Activated naive CD8-positive, alpha-beta T cell (primary cell): ENCODE results near the gene LIG3.
"Not testable (repeated sequence)": the region's sequence is repeated elsewhere in the genome, so short reads cannot be mapped to it uniquely, and the experiment has no call there.

Experiments used
- H3K27ac Mint-ChIP-seq: one replicate; pipeline ENCODE4 v1.8.0; 2021; ENCODE audit warnings: mixed read lengths
- H3K27me3 Mint-ChIP-seq: one replicate; pipeline ENCODE4 v1.8.0; 2021; ENCODE audit warnings: mixed read lengths
- H3K36me3 Mint-ChIP-seq: one replicate; pipeline ENCODE4 v1.8.0; 2021; ENCODE audit warnings: mixed read lengths
- H3K4me1 Mint-ChIP-seq: one replicate; pipeline ENCODE4 v1.8.0; 2021; ENCODE audit warnings: low read depth, mixed read lengths
- H3K4me3 Mint-ChIP-seq: one replicate; pipeline ENCODE4 v1.8.0; 2021; ENCODE audit warnings: mild to moderate bottlenecking, mixed read lengths
- H3K9me3 Mint-ChIP-seq: one replicate; pipeline ENCODE4 v1.8.0; 2021; ENCODE audit warnings: low read depth, mixed read lengths

LIG3 gene

GRCh38 chr17:34980353-34980680, at the start of gene LIG3:
Gene LIG3, plus strand, starts transcription at chr17:34980512. Its CDS starts 2,494 bp downstream, at chr17:34983006.
- Mint-ChIP-seq H3K9me3 (no peaks in the 10 kb centered on the region), H3K27ac (peak within 1 kb of the TSS; percentile 100), H3K4me3 (peak within 1 kb of the TSS; percentile 98), H3K4me1 (peaks cover 50% of the 10 kb centered on the region), H3K27me3 (no peaks in the 10 kb centered on the region), H3K36me3 (peaks cover 10% of the 10 kb centered on the region)

DNA sequence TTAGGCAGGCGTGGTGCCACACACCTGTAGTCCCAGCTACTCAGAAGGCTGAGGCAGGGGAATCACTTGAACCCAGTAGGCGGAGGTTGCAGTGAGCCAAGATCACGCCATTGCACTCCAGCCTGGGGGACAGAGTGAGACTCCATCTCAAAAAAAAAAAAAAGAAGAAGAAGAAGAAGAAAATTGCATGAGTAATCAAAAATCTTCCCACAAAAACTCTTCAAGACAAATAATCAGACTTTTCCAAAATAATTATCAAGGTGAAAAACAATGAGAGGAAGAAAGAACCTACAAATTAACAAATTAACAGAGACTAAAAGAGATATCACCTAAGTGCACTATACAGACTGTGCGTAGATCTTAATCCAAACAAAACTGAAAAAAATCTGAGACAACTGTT, 29.5 kb upstream of the LIG3 start:
- H3K4me3 Mint-ChIP-seq, H3K9me3 Mint-ChIP-seq, H3K36me3 Mint-ChIP-seq, H3K27ac Mint-ChIP-seq, H3K27me3 Mint-ChIP-seq, H3K4me1 Mint-ChIP-seq: not testable (repeated sequence)

DNA sequence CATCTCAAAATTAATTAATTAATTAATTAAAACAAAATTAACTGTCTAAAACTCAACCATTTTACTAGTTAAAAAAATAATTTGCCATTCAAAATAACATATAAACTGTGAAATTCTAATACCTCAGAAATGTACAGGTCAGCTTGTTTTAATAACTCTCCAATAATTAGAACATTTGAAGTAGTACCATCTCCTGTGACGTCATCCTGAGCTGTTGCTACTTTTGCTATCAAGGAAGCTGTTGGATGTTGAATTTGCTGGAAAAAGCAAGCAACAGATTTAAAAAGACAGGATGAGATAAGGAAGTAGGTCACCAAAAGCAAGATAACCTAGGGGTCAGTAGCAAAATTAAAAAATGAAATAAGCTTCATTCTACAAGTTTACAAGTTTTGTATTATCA, 21.9 kb upstream of the LIG3 start:
- Mint-ChIP-seq H3K4me1 (peaks cover 21% of the 10 kb centered on the region), H3K4me3 (no peak overlapping the region), H3K27me3 (no peaks in the 10 kb centered on the region), H3K36me3 (peaks cover 6% of the 10 kb centered on the region), H3K9me3 (no peaks in the 10 kb centered on the region), H3K27ac (no peak overlapping the region)

DNA sequence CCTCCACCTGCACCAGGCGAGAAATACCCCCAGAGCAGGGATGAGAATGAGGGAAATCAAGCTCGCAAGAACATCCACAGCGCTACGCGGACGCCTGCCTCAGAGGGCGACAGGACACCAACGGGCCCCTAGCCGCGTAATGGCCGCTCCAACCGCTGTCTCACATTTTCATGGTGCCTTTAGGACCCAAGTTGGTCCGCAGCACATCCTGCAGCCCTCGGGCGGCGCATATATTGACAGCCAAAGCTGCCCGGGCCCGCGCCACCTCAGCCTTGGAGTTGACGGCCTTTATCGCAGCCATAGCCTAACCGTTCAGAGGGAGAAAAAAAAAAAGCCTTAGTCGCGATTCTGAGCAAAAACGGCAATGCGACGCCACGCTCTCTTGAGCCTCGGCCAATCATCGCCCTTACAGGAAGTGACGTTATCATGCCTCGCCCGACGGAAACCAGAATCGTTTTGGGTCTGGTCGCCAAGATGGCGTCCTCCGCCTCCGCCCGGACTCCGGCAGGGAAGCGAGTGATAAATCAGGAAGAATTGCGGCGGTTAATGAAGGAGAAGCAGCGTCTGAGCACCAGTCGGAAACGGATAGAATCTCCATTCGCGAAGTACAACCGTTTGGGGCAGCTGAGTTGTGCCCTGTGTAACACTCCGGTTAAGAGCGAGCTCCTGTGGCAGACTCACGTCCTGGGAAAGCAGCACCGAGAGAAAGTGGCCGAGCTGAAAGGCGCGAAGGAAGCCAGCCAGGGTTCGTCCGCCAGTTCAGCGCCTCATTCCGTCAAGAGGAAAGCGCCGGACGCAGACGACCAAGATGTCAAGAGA, 19.0 kb upstream of the LIG3 start, which contains the start of the genes CCT6B and ZNF830:
CCT6B (minus strand) TSS at position 368 of the 819 bp plus-strand sequence; CDS start at position 301, 67 bp downstream.
ZNF830 (plus strand) TSS at position 448 of the 819 bp plus-strand sequence; CDS start at position 475, 27 bp downstream.
- Mint-ChIP-seq H3K4me1 (peaks cover 30% of the 10 kb centered on the region), H3K27ac (peak within 1 kb of the TSS; percentile 100), H3K36me3 (peaks cover 6% of the 10 kb centered on the region), H3K27me3 (no peaks in the 10 kb centered on the region), H3K4me3 (peak within 1 kb of the TSS; percentile 100), H3K9me3 (no peaks in the 10 kb centered on the region)

DNA sequence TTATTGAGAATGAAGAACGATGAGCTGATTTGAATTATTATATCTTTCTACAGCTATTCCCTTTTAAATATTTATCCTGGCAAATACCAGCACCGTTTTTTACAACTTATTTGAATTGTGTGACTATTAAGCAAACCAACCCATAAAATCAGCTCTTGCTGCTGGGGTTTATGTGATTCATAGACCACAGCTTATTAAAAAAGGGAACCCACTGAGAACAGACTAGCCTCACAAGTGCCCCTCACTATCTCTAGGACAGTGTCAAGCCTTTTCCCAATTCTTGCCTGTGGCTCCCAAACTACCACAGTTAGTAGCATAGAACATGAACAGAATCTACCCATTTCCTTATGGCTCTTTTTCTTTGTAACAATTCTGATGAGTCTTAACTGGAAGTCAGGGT, 6.1 kb upstream of the LIG3 start:
- Mint-ChIP-seq H3K9me3 (no peaks in the 10 kb centered on the region), H3K4me1 (peaks cover 6% of the 10 kb centered on the region), H3K27me3 (no peaks in the 10 kb centered on the region), H3K36me3 (peaks cover 11% of the 10 kb centered on the region), H3K27ac (no peak overlapping the region), H3K4me3 (no peak overlapping the region)

DNA sequence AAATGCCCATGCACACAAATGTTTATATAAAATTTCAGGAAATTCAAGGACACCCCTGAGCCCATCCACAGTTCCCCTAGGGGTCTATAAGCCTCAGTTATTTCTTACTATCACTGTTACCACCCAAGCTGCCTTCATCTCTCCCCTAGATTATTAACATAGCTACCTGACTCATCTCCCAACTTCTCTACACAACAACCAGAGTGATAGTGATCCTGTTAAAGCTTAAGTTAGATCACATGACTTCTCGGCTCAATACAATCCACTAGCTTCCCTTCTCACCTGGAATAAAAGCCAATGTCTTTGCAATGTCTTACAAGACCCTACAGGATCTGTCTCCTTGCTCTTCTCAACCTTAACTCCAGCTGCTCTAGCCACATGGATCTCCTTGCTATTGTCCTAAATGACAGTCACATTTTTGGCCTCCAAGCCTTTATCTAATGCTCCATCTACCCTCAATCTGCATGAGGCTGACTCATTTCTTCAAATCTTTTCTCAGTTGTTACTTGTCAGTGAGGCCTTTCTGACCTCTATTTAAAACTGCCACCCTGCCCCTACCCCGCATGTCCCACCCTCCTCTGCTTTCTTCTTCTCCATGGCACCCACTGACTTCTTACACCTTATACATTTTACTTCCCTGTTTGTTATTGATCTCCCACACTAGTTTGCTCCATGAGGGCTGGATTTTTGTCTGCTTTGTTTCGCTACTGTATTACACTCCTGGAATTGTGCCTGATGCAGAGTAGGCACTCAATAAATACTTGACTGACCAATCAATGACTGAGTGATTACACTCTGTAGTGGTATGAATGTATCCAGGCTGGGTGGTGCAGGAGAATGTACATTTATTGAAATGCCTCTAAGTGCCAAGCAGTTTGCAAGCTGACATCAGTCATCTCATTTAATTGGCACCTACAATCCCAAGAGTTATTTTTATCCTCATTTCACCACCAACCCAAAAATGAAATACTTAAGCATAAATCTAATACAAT, 5.2 kb upstream of the LIG3 start:
- Mint-ChIP-seq H3K27ac (peak overlapping the region; percentile 35), H3K4me3 (no peak overlapping the region), H3K27me3 (no peaks in the 10 kb centered on the region), H3K36me3 (peaks cover 11% of the 10 kb centered on the region), H3K4me1 (peaks cover 15% of the 10 kb centered on the region), H3K9me3 (no peaks in the 10 kb centered on the region)

DNA sequence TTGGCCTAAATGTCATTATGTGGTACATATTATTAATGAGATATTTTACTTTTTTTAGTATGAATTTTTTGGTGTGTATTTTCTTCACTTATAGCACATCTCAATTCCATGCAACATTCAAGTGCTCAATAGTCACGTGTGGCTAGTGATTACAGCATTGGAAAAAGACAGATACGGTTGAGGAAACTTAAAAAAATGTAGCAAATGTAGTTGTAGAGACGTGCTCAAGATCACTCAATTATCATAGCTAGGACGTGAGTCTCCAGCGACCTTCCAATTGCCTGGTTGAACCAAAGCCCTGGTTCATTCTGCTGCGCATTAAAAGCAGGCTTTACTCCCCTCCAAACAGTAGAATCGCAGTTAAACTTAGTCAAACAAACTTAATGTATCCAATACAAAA, 1.2 kb upstream of the LIG3 start:
- Mint-ChIP-seq H3K9me3 (no peaks in the 10 kb centered on the region), H3K27me3 (no peaks in the 10 kb centered on the region), H3K36me3 (peaks cover 15% of the 10 kb centered on the region), H3K4me1 (peaks cover 44% of the 10 kb centered on the region), H3K27ac (peak overlapping the region; percentile 100), H3K4me3 (peak overlapping the region; percentile 98)

DNA sequence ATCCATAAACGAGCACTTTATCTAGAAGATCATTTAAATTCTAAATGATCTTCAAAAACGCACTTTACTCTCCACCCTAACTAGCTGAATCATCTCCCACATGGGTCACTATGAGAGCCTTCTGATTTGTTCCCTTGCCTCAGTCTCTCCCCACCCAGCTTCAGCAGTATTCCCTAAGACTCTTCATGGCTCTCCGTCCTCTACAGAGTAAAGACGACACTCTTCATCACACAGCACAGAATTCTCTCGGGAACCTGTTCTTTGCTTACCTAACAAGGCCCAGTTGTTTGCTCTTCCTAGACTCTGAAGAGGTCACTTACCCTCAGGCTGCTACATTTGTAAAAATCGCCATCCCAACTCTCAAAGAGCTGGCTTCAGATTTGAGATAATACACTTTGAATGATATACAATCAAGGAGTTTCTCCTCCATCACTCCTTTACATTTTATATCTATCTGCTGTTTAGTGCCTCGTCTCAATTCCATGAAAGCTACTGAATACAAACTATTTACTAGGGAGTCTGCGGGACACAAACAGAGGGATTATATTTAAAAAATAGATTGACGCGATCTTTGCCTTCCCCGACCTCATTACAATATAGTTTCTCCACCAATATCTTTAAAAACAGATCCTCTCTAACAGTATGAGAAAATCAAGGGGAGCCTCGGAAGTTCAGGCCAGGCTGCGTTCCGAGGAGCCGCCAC, 511 bp upstream of the LIG3 start:
- H3K9me3 Mint-ChIP-seq: no peaks in the 10 kb centered on the region
- H3K4me3 Mint-ChIP-seq: peak overlapping the region; percentile 98
- peaks cover 47% of the 10 kb centered on the region for H3K4me1 Mint-ChIP-seq
- H3K27me3 Mint-ChIP-seq: no peaks in the 10 kb centered on the region
- peak overlapping the region; percentile 100 for H3K27ac Mint-ChIP-seq
- H3K36me3 Mint-ChIP-seq: peaks cover 13% of the 10 kb centered on the region

DNA sequence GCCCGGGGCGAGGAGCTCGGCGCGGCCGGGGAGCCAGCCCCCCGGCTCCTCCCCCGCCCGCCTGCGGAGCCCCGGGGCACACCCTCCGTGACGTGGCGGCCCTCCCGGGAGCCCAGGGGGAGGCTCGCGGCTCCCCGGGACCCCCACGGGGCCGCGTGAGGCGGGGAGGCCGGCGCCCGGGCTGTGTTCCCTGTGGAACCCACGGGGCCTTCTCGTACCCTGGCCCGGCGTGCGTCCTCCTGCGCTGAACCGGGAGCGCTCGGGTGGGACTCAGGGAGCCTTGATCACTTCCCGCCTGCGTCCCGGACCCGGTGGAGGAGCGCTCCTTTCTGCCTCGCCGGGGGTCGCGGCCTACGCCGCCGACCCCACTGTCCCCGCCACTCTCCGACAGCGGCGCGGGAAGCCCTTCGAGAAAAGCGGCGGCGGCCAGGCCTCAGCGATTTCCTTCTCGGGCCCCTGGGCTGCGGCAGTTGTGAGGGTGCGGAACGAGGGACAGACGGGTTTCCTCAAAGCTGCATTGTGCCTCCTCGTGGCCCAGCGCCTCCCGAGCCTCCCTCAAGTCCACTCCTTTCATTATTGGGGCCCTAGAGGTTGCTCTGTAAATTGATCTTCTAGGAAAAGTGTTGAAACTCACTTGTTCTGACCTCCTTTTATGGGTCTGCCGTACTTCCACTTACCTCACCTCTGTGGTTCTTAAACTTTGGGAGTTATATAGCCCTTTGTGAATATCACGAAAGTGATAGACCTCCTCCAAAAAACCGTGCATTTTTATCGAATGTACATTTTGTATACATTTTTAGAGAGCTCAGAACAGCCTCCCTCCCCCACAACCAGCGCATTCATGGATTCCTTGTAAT, 597 bp downstream of the LIG3 start:
- peak overlapping the region; percentile 98 for H3K4me3 Mint-ChIP-seq

DNA sequence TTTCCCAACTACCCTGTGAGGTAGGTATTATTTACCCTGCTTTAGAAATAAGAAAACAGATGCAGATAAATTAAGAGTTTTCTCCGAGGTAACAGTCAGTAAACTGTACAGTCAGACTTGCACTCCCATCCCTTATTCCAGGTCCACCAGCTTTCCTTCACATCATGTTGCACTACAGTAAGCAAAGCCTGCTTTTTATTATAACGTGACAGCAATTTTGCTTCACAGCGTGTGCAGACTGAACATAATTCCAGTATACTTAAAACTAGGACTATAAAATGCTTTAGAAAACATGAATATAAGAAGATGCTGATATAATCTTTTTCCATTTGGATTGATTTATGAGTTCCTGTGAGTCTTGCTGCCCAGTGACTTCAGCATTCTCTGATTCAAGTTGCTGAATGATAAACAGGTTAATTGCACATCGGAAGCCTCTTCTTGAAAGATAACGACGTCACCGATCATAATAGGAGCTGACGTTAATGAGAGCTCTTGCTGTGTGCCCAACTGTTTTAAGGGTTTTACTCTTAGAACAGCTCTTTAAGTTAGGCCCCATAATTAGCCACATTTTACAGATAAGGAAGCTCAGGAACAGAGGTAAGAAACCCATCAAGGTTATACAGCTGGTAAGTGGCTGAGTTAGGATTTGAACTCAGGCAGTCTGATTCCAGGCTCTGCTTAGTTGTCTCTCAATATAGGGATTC, 1.4 kb downstream of the LIG3 start:
- no peaks in the 10 kb centered on the region for H3K27me3 Mint-ChIP-seq
- H3K4me3 Mint-ChIP-seq: peak overlapping the region; percentile 98
- H3K9me3 Mint-ChIP-seq: no peaks in the 10 kb centered on the region
- peak overlapping the region; percentile 98 for H3K27ac Mint-ChIP-seq
- H3K4me1 Mint-ChIP-seq: peaks cover 57% of the 10 kb centered on the region
- peaks cover 10% of the 10 kb centered on the region for H3K36me3 Mint-ChIP-seq

More for the DNA sequence above, 597 bp downstream of the LIG3 start:
- Mint-ChIP-seq H3K36me3 (peaks cover 10% of the 10 kb centered on the region), H3K27ac (peak overlapping the region; percentile 98), H3K4me1 (peaks cover 55% of the 10 kb centered on the region), H3K9me3 (no peaks in the 10 kb centered on the region), H3K27me3 (no peaks in the 10 kb centered on the region)

GRCh38 chr17:34987232-34987631, 6.9 kb downstream of the LIG3 start:
- no peaks in the 10 kb centered on the region for H3K27me3 Mint-ChIP-seq
- peaks cover 17% of the 10 kb centered on the region for H3K36me3 Mint-ChIP-seq
- no peak overlapping the region for H3K4me3 Mint-ChIP-seq
- H3K27ac Mint-ChIP-seq: no peak overlapping the region
- peaks cover 38% of the 10 kb centered on the region for H3K4me1 Mint-ChIP-seq
- H3K9me3 Mint-ChIP-seq: no peaks in the 10 kb centered on the region

- H3K4me1 Mint-ChIP-seq: peaks cover 26% of the 10 kb centered on the region
- H3K36me3 Mint-ChIP-seq: peaks cover 18% of the 10 kb centered on the region
- H3K4me3 Mint-ChIP-seq: no peak overlapping the region
- H3K27me3 Mint-ChIP-seq: no peaks in the 10 kb centered on the region
- H3K27ac Mint-ChIP-seq: no peak overlapping the region
- no peaks in the 10 kb centered on the region for H3K9me3 Mint-ChIP-seq
These were observed 8.3 kb downstream of the LIG3 start for GRCh38 chr17:34988644-34989043.

DNA sequence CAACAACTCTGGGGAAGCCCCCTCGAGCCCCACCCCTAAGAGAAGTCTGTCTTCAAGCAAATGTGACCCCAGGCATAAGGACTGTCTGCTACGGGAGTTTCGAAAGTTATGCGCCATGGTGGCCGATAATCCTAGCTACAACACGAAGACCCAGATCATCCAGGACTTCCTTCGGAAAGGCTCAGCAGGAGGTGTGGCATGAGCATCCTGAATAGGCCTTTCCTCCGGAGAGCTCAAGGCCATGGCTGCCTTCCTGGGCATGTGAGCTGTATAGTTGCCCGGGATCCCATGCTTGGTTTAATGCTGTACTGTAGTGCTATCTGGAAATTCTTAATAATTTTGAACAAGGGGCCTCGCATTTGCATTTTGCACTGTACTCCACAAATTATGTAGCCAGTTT, 9.2 kb downstream of the LIG3 start:
- Mint-ChIP-seq H3K27me3 (no peaks in the 10 kb centered on the region), H3K36me3 (peaks cover 16% of the 10 kb centered on the region), H3K9me3 (no peaks in the 10 kb centered on the region), H3K4me1 (peaks cover 18% of the 10 kb centered on the region), H3K4me3 (no peak overlapping the region), H3K27ac (no peak overlapping the region)
